CD4-positive, alpha-beta T cell treated with Interleukin-17A for 4 hours (primary cell): ENCODE data around the gene SCMH1.
"Not testable (repeated sequence)": the region's sequence is repeated elsewhere in the genome, so short reads cannot be mapped to it uniquely, and the experiment has no call there.

ENCODE experiments used
- DNase-seq: peaks from one replicate; pipeline ENCODE4 v3.0.0-alpha.2; 2020; ENCODE audit warnings: mixed read lengths

The SCMH1 gene

GRCh38 chr1:41144285-41144684, 97.8 kb downstream of the SCMH1 start:
- DNase-seq: no peak

GRCh38 chr1:41138549-41138948, 103.6 kb downstream of the SCMH1 start:
- DNase-seq: no peak

- no peak for DNase-seq
Measured at GRCh38 chr1:41135196-41135947, 106.7 kb downstream of the SCMH1 start.

GRCh38 chr1:41134325-41134724, 107.8 kb downstream of the SCMH1 start:
- not testable (repeated sequence) for DNase-seq

- DNase-seq: no peak
Measured at GRCh38 chr1:41122851-41123518, 119.1 kb downstream of the SCMH1 start.

- DNase-seq: no peak
Measured at GRCh38 chr1:41122148-41122547, 120.0 kb downstream of the SCMH1 start.

GRCh38 chr1:41118645-41119044, 123.5 kb downstream of the SCMH1 start:
- DNase-seq: no peak

GRCh38 chr1:41117241-41117640, 124.9 kb downstream of the SCMH1 start:
- not testable (repeated sequence) for DNase-seq

GRCh38 chr1:41110736-41111135, 131.4 kb downstream of the SCMH1 start:
- no peak for DNase-seq

GRCh38 chr1:41110286-41110685, 131.8 kb downstream of the SCMH1 start:
- no peak for DNase-seq

- no peak for DNase-seq
Measured at GRCh38 chr1:41109310-41110197, 132.6 kb downstream of the SCMH1 start.

- DNase-seq: no peak
Measured at GRCh38 chr1:41108696-41109275, 133.3 kb downstream of the SCMH1 start.

- DNase-seq: no peak
Measured at GRCh38 chr1:41103766-41104165, 138.3 kb downstream of the SCMH1 start.

- DNase-seq: no peak
Measured at GRCh38 chr1:41102653-41103052, 139.5 kb downstream of the SCMH1 start.

- DNase-seq: no peak
Measured at GRCh38 chr1:41101950-41102607, 140.0 kb downstream of the SCMH1 start.

GRCh38 chr1:41101076-41101475, 141.0 kb downstream of the SCMH1 start:
- no peak for DNase-seq

- DNase-seq: no peak
Measured at GRCh38 chr1:41100170-41100569, 141.9 kb downstream of the SCMH1 start.

GRCh38 chr1:41098730-41099460, 143.2 kb downstream of the SCMH1 start:
- DNase-seq: no peak

- no peak for DNase-seq
Measured at GRCh38 chr1:41097105-41097504, 145.0 kb downstream of the SCMH1 start.

- DNase-seq: no peak
Measured at GRCh38 chr1:41093826-41094225, 148.3 kb downstream of the SCMH1 start.

GRCh38 chr1:41086921-41087320, 155.2 kb downstream of the SCMH1 start:
- DNase-seq: no peak

GRCh38 chr1:41078616-41079015, 163.5 kb downstream of the SCMH1 start:
- no peak for DNase-seq
